HUES6 (cell line): ENCODE measurements around the gene SLC16A1.
"Not testable (repeated sequence)": the region's sequence is repeated elsewhere in the genome, so short reads cannot be mapped to it uniquely, and the experiment has no call there.

ENCODE experiments used
- H3K27ac ChIP-seq: 2 replicates; pipeline ENCODE4 v1.7.0; 2013; ENCODE audit warnings: low read depth, mild to moderate bottlenecking, low read length, inconsistent platforms
- H3K27me3 ChIP-seq: 2 replicates; pipeline ENCODE4 v1.6.1; 2013; ENCODE audit warnings: low read length; ENCODE audit not compliant: control insufficient read depth, insufficient read depth
- H3K36me3 ChIP-seq: 2 replicates; pipeline ENCODE4 v1.6.1; 2013; ENCODE audit warnings: low read length; ENCODE audit not compliant: control insufficient read depth, insufficient read depth
- H3K4me1 ChIP-seq: 2 replicates; pipeline ENCODE4 v1.6.1; 2013; ENCODE audit warnings: low read length; ENCODE audit not compliant: control insufficient read depth, insufficient read depth
- H3K4me3 ChIP-seq: 2 replicates; pipeline ENCODE4 v1.5.1; 2013; ENCODE audit warnings: low read depth, low read length
- H3K9ac ChIP-seq: one replicate; pipeline ENCODE4 v1.6.1; 2013; ENCODE audit warnings: mild to moderate bottlenecking, low read length
- H3K9me3 ChIP-seq: 2 replicates; pipeline ENCODE4 v1.6.1; 2013; ENCODE audit warnings: low read depth, low read length; ENCODE audit not compliant: control insufficient read depth, insufficient read depth

The SLC16A1 gene

DNA sequence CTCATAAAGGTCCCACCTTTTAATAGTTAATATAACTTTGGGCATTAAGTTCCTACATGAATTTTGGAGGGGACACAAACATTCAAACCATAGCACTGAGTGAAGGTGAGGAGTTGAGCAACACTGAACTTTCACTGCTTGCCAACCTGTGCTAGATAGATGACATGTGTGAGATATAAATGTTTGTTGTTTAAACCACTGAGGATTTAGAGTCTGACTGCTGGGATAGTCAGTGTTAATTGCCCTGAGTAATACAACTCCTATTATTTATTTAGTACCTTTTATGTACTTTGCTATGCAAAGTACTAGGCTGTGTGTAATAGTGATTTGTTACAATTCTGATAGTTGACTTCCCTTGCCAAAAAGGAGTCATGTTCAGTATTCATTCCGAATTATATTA lies 32.4 kb upstream of the SLC16A1 start:
- Histone ChIP-seq H3K27ac (no peak overlapping the region), H3K27me3 (no peaks in the 10 kb centered on the region), H3K36me3 (no peaks in the 10 kb centered on the region), H3K9me3 (no peaks in the 10 kb centered on the region), H3K9ac (no peak overlapping the region), H3K4me3 (no peak overlapping the region), H3K4me1 (peaks cover 11% of the 10 kb centered on the region)

DNA sequence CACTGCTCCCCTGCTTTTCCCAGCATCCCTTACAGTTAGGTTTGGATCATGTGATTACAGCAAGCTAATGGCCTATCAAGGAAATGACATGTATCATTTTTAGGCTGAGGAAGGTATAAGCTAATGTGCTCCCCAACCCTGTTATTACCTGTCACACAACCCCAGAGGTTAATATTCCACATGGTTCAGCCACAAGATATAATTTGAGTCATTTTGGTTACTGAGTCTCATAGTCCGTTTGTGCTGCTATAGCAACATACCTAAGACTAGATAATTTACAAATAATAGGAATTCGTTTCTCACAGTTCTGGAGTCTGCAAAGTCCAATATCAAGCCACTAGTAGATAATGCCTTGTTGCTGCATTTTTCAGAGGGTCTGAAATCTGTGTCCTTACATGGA lies 29.1 kb upstream of the SLC16A1 start:
- H3K36me3 ChIP-seq = no peaks in the 10 kb centered on the region
- peaks cover 7% of the 10 kb centered on the region; the same call in 1 of the 2 replicates for H3K4me1 ChIP-seq
- H3K27me3 ChIP-seq = no peaks in the 10 kb centered on the region
- no peak overlapping the region for H3K4me3 ChIP-seq
- no peak overlapping the region for H3K9ac ChIP-seq
- no peaks in the 10 kb centered on the region for H3K9me3 ChIP-seq
- no peak overlapping the region for H3K27ac ChIP-seq

DNA sequence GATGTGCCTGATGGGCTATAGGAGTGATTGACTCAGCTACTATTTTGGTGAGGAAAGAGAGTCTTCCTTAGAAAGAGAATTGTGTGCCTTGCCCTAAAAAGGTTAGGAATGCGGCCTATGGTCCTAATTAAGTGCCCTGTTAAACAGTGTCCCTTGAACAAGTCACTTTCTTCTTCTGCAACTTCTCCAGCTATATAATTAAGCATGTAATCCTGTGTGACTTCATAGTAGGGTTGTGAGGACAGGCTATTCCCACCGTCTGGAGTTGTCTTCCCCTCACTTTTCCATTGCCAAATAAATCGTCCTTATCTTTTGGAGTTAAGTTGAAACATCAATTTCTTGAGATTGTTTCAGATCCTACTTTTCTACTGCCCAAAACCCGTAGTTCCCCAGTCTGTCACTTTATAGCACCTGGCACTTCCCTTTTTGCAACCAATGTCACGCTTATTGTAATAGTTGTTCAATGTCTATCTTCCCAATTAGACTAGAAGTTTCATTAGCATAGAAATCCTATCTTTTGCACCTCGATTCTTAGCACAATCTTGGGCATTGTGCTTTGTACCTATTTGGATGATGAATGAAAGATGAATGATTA lies 27.6 kb upstream of the SLC16A1 start:
- Histone ChIP-seq H3K27me3 (no peaks in the 10 kb centered on the region), H3K9me3 (no peaks in the 10 kb centered on the region), H3K4me1 (peaks cover 7% of the 10 kb centered on the region; the same call in 1 of the 2 replicates), H3K4me3 (no peak overlapping the region), H3K27ac (no peak overlapping the region), H3K9ac (no peak overlapping the region), H3K36me3 (no peaks in the 10 kb centered on the region)

GRCh38 chr1:112982853-112983536 lies 27.0 kb upstream of the SLC16A1 start:
- no peaks in the 10 kb centered on the region for H3K27me3 ChIP-seq
- H3K9me3 ChIP-seq = no peaks in the 10 kb centered on the region
- peaks cover 7% of the 10 kb centered on the region; the same call in 1 of the 2 replicates for H3K4me1 ChIP-seq
- no peaks in the 10 kb centered on the region for H3K36me3 ChIP-seq
- H3K9ac ChIP-seq = no peak overlapping the region
- H3K27ac ChIP-seq = no peak overlapping the region
- H3K4me3 ChIP-seq = no peak overlapping the region

GRCh38 chr1:112982328-112982727 lies 26.3 kb upstream of the SLC16A1 start:
- H3K9me3 ChIP-seq = no peaks in the 10 kb centered on the region
- H3K9ac ChIP-seq = no peak overlapping the region
- no peak overlapping the region for H3K4me3 ChIP-seq
- no peaks in the 10 kb centered on the region for H3K27me3 ChIP-seq
- H3K27ac ChIP-seq = no peak overlapping the region
- H3K4me1 ChIP-seq = peaks cover 7% of the 10 kb centered on the region; the same call in 1 of the 2 replicates
- no peaks in the 10 kb centered on the region for H3K36me3 ChIP-seq

DNA sequence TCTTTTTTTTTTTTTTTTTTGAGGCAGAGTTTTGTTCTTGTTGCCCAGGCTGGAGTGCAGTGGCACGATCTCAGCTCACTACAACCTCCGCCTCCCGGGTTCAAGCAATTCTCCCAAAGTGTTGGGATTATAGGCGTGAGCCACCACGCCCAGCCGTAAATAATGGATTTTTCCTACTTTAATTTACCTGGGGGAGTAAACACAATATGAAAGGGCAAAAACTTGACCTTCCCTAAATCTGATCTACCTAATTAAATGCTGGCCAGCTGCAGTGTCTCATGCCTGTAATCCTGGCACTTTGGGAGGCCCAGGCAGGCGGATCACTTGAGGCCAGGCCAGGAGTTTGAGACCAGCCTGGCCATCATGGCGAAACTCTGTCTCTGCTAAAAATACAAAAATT lies 25.8 kb upstream of the SLC16A1 start:
- not testable (repeated sequence) for H3K27me3 ChIP-seq, H3K9ac ChIP-seq, H3K36me3 ChIP-seq, H3K27ac ChIP-seq, H3K4me3 ChIP-seq, H3K4me1 ChIP-seq, H3K9me3 ChIP-seq

GRCh38 chr1:112981426-112981825 lies 25.4 kb upstream of the SLC16A1 start:
- peaks cover 7% of the 10 kb centered on the region; the same call in 1 of the 2 replicates for H3K4me1 ChIP-seq
- H3K9me3 ChIP-seq = no peaks in the 10 kb centered on the region
- H3K27me3 ChIP-seq = no peaks in the 10 kb centered on the region
- H3K4me3 ChIP-seq = no peak overlapping the region
- H3K36me3 ChIP-seq = no peaks in the 10 kb centered on the region
- H3K27ac ChIP-seq = no peak overlapping the region
- H3K9ac ChIP-seq = no peak overlapping the region

DNA sequence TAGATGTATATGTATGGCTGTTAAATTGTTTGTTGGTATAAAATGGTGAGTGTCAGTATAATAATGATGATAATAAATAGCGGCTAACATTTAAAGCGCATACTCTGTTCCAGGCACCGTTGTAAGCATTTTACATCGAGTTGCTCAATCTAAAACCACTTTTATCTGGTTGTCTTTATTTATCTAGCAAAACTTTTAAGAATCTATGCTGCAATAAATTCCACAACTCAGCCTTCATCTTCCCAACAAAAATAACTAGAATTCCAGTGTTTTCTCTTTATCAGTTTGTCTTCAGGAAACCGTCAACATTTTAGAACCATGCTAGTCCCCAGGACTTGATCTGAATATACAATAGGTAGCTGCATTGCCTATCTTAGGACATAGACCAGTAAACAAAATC lies 19.3 kb upstream of the SLC16A1 start:
- H3K9ac ChIP-seq = no peak overlapping the region
- H3K27ac ChIP-seq = no peak overlapping the region
- no peak overlapping the region for H3K4me3 ChIP-seq
- no peaks in the 10 kb centered on the region for H3K27me3 ChIP-seq
- peaks cover 5% of the 10 kb centered on the region; the same call in 1 of the 2 replicates for H3K36me3 ChIP-seq
- H3K4me1 ChIP-seq = no peaks in the 10 kb centered on the region
- no peaks in the 10 kb centered on the region for H3K9me3 ChIP-seq

DNA sequence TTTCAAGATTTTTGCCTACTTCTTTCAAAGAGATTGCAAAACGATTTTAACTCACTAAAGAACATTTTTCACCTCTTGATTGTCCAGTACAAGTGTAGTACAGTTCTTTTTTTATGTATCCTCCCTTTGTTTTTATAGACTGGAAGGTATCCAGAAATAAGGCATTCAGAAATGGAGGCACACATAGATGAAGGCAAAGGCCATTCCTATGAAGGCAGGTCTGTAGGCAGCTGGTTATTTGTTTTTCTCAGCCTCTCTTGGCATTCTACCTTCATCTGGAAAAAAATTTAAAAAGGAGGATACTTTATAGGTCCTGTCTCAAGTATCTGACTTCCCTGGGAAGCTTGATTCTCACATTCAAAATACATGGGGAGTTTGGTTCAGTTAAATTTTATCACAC lies 18.6 kb upstream of the SLC16A1 start:
- no peaks in the 10 kb centered on the region for H3K4me1 ChIP-seq
- no peaks in the 10 kb centered on the region for H3K9me3 ChIP-seq
- no peak overlapping the region for H3K27ac ChIP-seq
- no peak overlapping the region for H3K4me3 ChIP-seq
- H3K36me3 ChIP-seq = peaks cover 5% of the 10 kb centered on the region; the same call in 1 of the 2 replicates
- H3K27me3 ChIP-seq = no peaks in the 10 kb centered on the region
- no peak overlapping the region for H3K9ac ChIP-seq

DNA sequence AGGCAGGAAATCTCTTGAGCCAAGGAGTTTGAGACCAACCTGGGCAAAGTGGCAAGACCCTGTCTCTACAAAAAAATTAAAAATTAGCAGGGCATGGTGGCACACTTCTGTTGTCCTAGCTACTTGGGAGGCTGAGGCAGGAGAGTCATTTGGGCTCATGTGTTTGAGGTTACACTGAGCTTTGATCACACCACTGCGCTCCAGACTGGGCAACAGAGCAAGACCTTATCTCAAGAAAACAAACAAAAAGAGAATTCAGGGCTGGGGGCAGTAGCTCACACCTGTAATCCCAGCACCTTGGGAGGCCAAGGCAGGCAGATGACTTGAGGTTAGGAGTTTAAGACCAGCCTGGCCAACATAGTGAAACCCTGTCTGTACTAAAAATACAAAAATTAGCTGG lies 17.8 kb upstream of the SLC16A1 start:
- Histone ChIP-seq H3K9me3 (no peaks in the 10 kb centered on the region), H3K4me3 (no peak overlapping the region), H3K27me3 (no peaks in the 10 kb centered on the region), H3K27ac (no peak overlapping the region), H3K4me1 (no peaks in the 10 kb centered on the region), H3K9ac (no peak overlapping the region), H3K36me3 (peaks cover 5% of the 10 kb centered on the region; the same call in 1 of the 2 replicates)

- Histone ChIP-seq H3K4me3 (no peak overlapping the region), H3K36me3 (peaks cover 31% of the 10 kb centered on the region), H3K27me3 (no peaks in the 10 kb centered on the region), H3K27ac (no peak overlapping the region), H3K4me1 (no peaks in the 10 kb centered on the region), H3K9me3 (no peaks in the 10 kb centered on the region), H3K9ac (no peak overlapping the region)
These were observed 15.0 kb upstream of the SLC16A1 start for GRCh38 chr1:112971006-112971405.
